ENCODE results near the gene MROH8.

MROH8 gene

DNA sequence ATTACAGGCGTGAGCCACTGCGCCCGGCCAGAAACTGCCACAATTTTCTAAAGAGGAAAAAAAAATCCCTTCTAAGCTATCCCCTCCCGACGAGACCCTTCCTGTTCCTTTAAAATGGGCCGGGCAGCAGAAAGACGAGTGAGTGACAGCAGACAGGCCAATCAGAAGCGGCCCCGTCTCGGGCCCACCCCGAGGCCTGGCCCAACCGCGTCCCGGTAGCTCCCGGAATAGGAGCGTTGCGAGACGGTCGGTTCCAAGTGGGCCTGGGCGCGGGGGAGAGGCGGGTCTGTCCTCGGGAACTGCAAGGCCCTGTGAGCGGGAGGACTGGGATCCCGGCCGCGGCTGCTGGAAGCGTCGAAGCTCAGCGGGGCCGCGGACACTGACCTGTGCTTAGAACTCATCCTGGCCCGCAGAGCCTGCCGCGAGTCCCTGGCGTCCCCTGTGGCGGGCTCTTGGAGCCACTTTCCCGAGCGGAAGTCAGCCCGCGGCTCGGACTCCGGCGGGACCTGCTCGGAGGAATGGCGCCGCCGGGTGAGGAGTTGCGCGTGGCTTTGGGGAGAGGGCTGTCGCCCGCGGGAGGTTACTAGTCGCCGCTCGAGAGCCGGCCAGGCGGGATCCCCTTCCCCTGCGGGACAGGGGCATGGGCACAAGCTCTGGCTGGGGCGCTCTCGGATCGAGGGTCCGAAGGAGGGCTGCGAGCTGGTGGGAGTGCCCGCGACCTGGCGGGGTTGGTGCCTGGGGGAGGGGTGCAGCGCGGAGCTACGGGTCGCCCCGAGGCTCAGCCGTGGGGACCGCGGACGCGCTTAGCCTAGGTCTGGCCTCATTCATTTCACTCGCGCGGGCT, at the start of gene MROH8, which contains the start of gene RPN2:
MROH8 (minus strand) TSS at position 710 of the 844 bp plus-strand sequence.
RPN2 (plus strand) TSS at position 492 of the 844 bp plus-strand sequence; CDS start at position 519, 27 bp downstream.
- ATAC-seq (ENCODE audit: insufficient read depth, low read depth) (peak; percentile 96), DNase-seq (peak; percentile 99)
- Histone ChIP-seq H3K9me3 (ENCODE audit: insufficient read depth, low read length, severe bottlenecking) (no peaks in the 10 kb centered on the region), H3K4me2 (ENCODE audit: insufficient read depth, low read length) (peak within 1 kb of the TSS; percentile 77), H2AFZ (ENCODE audit: low read depth, low read length) (peak within 1 kb of the TSS; percentile 88), H3K27ac (ENCODE audit: low read length) (peak within 1 kb of the TSS; percentile 100), H3K27me3 (ENCODE audit: insufficient read depth, low read length, poor library complexity) (no peaks in the 10 kb centered on the region), H3K79me2 (ENCODE audit: insufficient read depth, low read length) (peaks cover 68% of the 10 kb centered on the region), H3K4me3 (ENCODE audit: low read depth in 1 of 2, low read length in 2 of 2) (peak within 1 kb of the TSS; percentile 69 to 83), H4K20me1 (ENCODE audit: insufficient read depth, low read length) (peaks cover 38% of the 10 kb centered on the region), H3K36me3 (ENCODE audit: insufficient read depth, low read length) (peaks cover 23% of the 10 kb centered on the region), H3K9ac (ENCODE audit: low read depth, low read length) (peak within 1 kb of the TSS; percentile 91), H3K4me1 (ENCODE audit: insufficient read depth, low read length) (peaks cover 35% of the 10 kb centered on the region)
- TF ChIP-seq EZH2 (IDR thresholded peaks at IDR 0.05; ENCODE audit: borderline replicate concordance, low read depth, low read length, severe bottlenecking), result no peak
- TF ChIP-seq, protein P1, sequence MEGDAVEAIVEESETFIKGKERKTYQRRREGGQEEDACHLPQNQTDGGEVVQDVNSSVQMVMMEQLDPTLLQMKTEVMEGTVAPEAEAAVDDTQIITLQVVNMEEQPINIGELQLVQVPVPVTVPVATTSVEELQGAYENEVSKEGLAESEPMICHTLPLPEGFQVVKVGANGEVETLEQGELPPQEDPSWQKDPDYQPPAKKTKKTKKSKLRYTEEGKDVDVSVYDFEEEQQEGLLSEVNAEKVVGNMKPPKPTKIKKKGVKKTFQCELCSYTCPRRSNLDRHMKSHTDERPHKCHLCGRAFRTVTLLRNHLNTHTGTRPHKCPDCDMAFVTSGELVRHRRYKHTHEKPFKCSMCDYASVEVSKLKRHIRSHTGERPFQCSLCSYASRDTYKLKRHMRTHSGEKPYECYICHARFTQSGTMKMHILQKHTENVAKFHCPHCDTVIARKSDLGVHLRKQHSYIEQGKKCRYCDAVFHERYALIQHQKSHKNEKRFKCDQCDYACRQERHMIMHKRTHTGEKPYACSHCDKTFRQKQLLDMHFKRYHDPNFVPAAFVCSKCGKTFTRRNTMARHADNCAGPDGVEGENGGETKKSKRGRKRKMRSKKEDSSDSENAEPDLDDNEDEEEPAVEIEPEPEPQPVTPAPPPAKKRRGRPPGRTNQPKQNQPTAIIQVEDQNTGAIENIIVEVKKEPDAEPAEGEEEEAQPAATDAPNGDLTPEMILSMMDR (IDR thresholded peaks at IDR 0.05; ENCODE audit: borderline replicate concordance, extremely low read depth, low read length, poor library complexity, severe bottlenecking), result no peak

DNA sequence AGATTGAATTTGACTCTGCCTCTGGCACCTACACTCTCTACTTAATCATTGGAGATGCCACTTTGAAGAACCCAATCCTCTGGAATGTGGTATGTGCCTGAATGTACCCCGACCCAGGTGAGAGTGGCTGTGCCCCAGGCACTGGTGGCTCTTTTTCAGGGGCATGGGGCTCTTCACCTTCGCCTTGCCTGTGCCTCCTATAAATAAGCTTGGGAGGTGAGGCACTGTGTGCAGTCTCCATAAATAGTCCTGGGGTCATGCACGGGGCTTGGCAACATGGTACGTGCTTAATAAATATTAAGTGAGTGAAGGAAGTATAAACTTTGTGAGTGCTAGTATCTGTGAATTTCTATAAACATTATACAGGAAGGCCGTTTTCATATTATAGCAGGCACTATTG, 49.3 kb upstream of the MROH8 start:
- no peak for ATAC-seq (ENCODE audit: insufficient read depth, low read depth)
- TF ChIP-seq EZH2 (IDR thresholded peaks at IDR 0.05; ENCODE audit: borderline replicate concordance, low read depth, low read length, severe bottlenecking), result no peak
- TF ChIP-seq, protein P1 (IDR thresholded peaks at IDR 0.05; ENCODE audit: borderline replicate concordance, extremely low read depth, low read length, poor library complexity, severe bottlenecking), result no peak
- no peaks in the 10 kb centered on the region for H3K4me1 ChIP-seq (ENCODE audit: insufficient read depth, low read length)
- H3K9me3 ChIP-seq (ENCODE audit: insufficient read depth, low read length, severe bottlenecking), result no peaks in the 10 kb centered on the region
- no peak overlapping the region for H3K27ac ChIP-seq (ENCODE audit: low read length)
- peaks cover 4% of the 10 kb centered on the region; the same call in 1 of the 2 replicates for H4K20me1 ChIP-seq (ENCODE audit: insufficient read depth, low read length)
- peaks cover 99% of the 10 kb centered on the region for H3K36me3 ChIP-seq (ENCODE audit: insufficient read depth, low read length)
- no peaks in the 10 kb centered on the region for H3K27me3 ChIP-seq (ENCODE audit: insufficient read depth, low read length, poor library complexity)
- H3K4me3 ChIP-seq (ENCODE audit: low read depth in 1 of 2, low read length in 2 of 2), result no peak overlapping the region
- no peak overlapping the region for H2AFZ ChIP-seq (ENCODE audit: low read depth, low read length)
- no peak overlapping the region for H3K4me2 ChIP-seq (ENCODE audit: insufficient read depth, low read length)
- no peak overlapping the region for H3K9ac ChIP-seq (ENCODE audit: low read depth, low read length)
- no peak for DNase-seq
- H3K79me2 ChIP-seq (ENCODE audit: insufficient read depth, low read length), result no peaks in the 10 kb centered on the region

DNA sequence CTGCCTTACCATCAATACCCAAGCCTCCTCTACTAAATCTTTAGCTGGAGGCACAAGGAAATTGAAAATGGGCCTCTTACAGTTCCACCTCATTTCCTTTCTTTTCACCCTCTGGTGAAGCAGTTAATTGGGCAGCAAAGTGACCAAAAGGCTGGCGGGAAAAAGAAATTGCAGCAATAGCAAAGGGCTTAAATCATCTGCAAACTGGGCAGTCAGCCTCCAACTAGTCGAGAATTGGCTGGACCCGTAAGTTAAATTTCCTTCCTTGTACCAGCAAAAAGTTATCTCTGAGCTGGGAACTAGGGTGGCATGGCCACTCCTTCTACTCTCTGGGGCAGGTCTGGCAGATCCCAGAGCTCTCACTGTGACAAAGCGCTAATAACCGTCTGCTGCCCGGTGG, 48.7 kb upstream of the MROH8 start:
- no peak overlapping the region for H3K9ac ChIP-seq (ENCODE audit: low read depth, low read length)

More for the DNA sequence above, 48.7 kb upstream of the MROH8 start:
- Histone ChIP-seq H3K27ac (ENCODE audit: low read length) (no peak overlapping the region), H3K4me3 (ENCODE audit: low read depth in 1 of 2, low read length in 2 of 2) (no peak overlapping the region), H4K20me1 (ENCODE audit: insufficient read depth, low read length) (peaks cover 5% of the 10 kb centered on the region; the same call in 1 of the 2 replicates), H3K9me3 (ENCODE audit: insufficient read depth, low read length, severe bottlenecking) (no peaks in the 10 kb centered on the region), H2AFZ (ENCODE audit: low read depth, low read length) (no peak overlapping the region), H3K27me3 (ENCODE audit: insufficient read depth, low read length, poor library complexity) (no peaks in the 10 kb centered on the region), H3K4me1 (ENCODE audit: insufficient read depth, low read length) (no peaks in the 10 kb centered on the region), H3K79me2 (ENCODE audit: insufficient read depth, low read length) (no peaks in the 10 kb centered on the region), H3K36me3 (ENCODE audit: insufficient read depth, low read length) (peaks cover 99% of the 10 kb centered on the region), H3K4me2 (ENCODE audit: insufficient read depth, low read length) (no peak overlapping the region)
- TF ChIP-seq, protein P1 (IDR thresholded peaks at IDR 0.05; ENCODE audit: borderline replicate concordance, extremely low read depth, low read length, poor library complexity, severe bottlenecking), result no peak
- TF ChIP-seq EZH2 (IDR thresholded peaks at IDR 0.05; ENCODE audit: borderline replicate concordance, low read depth, low read length, severe bottlenecking), result no peak
- no peak for DNase-seq
- ATAC-seq (ENCODE audit: insufficient read depth, low read depth), result no peak

Measured in DND-41 (cell line).